GM12891 (cell line): ENCODE measurements around the gene RAB19. TPM values are rescaled to one million over a fixed set of nuclear protein-coding genes. Genes with fewer than 3 reads are reported as not detected.

Source experiments
- DNase-seq: peaks from one replicate; pipeline ENCODE4 v3.0.0; 2011; ENCODE audit warnings: low spot score; ENCODE audit not compliant: insufficient read length
- FAIRE-seq: peaks from 2 replicates; lab custom pipeline; 2011; peaks lifted over from hg19 to GRCh38; lab: Jason Lieb, UNC
- PAX5 ChIP-seq: IDR thresholded peaks from 2 replicates; pipeline ENCODE4 v1.6.1; 2011; ENCODE audit warnings: low read length, moderate library complexity, mild to moderate bottlenecking; ENCODE audit not compliant: insufficient read depth, severe bottlenecking
- POLR2A ChIP-seq: IDR thresholded peaks from 2 replicates; pipeline ENCODE4 v1.6.1; 2011; ENCODE audit warnings: low read depth, low read length, control low read depth
- POLR2AphosphoS5 ChIP-seq: IDR thresholded peaks from 2 replicates; pipeline ENCODE4 v1.6.1; 2011; ENCODE audit warnings: low read depth, low read length, control low read depth
- POU2F2 ChIP-seq: IDR thresholded peaks from 2 replicates; pipeline ENCODE4 v1.6.1; 2011; ENCODE audit warnings: low read depth, mild to moderate bottlenecking, control low read depth, low read length, moderate library complexity
- SPI1 ChIP-seq: IDR thresholded peaks from 2 replicates; pipeline ENCODE4 v1.6.1; 2011; ENCODE audit warnings: low read depth, low read length, control low read depth
- TAF1 ChIP-seq: IDR thresholded peaks from 2 replicates; pipeline ENCODE4 v1.6.1; 2011; ENCODE audit warnings: low read depth, low read length, control low read depth
- polyA plus RNA-seq: library from polyadenylated mRNA; unstranded; fragments of >200 nt; gene quantifications from one replicate; pipeline ENCODE4 v1.2.1, GENCODE V29; 2012; ENCODE audit warnings: low read depth, missing spikeins, inconsistent platforms; ENCODE audit not compliant: missing spikeins

RAB19 gene, protein sequence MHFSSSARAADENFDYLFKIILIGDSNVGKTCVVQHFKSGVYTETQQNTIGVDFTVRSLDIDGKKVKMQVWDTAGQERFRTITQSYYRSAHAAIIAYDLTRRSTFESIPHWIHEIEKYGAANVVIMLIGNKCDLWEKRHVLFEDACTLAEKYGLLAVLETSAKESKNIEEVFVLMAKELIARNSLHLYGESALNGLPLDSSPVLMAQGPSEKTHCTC
- 0.33 TPM for polyA plus RNA-seq

DNA sequence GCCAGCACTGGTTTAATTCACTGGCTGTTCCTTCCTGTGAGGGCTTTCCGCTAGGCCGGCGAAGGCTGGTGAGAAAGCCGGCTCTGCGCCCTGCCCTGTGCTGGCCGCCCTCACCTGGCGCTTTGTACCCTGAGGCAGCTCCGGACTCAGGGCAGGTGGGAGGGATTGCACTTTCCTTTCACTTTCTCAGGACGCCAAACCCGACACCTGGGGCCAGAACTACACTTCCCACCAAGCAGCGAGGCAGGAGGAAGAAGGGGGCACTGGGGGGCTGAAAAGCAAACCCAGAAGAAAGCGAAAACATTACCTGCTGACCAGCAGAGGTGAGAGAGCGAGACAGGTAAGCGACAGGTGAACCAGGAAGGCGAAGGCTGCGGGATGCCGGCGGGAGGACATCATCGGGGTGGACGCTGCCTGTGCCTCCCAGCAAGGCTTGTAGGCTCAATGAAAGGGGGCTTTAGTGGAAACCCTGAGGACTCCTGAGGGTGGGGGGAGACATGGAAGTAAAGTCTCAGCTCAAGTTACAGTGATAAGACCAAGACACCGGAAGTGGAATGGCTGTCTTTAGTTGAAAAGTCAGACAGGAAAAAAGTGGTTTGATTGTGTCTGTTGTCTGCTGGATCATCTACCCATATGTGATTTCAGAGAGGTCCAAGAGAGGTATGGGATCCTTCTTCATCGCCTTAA is at the start of gene RAB19:
RAB19 (plus strand) TSS at position 181 of the 687 bp plus-strand sequence. CDS start 3,589 bp downstream, outside the sequence.
- FAIRE-seq (no peak), DNase-seq (no peak)
- TF ChIP-seq PAX5, result no peak
- TF ChIP-seq POLR2A, result no peak
- no peak for TF ChIP-seq POU2F2
- no peak for TF ChIP-seq POLR2AphosphoS5
- no peak for TF ChIP-seq SPI1
- TF ChIP-seq TAF1, result no peak

GRCh38 chr7:140358024-140358411 is 45.8 kb upstream of the RAB19 start:
- TF ChIP-seq POLR2A (no peak), PAX5 (no peak), POU2F2 (no peak), SPI1 (no peak), TAF1 (no peak), POLR2AphosphoS5 (no peak)
- no peak for DNase-seq
- FAIRE-seq, result no peak

DNA sequence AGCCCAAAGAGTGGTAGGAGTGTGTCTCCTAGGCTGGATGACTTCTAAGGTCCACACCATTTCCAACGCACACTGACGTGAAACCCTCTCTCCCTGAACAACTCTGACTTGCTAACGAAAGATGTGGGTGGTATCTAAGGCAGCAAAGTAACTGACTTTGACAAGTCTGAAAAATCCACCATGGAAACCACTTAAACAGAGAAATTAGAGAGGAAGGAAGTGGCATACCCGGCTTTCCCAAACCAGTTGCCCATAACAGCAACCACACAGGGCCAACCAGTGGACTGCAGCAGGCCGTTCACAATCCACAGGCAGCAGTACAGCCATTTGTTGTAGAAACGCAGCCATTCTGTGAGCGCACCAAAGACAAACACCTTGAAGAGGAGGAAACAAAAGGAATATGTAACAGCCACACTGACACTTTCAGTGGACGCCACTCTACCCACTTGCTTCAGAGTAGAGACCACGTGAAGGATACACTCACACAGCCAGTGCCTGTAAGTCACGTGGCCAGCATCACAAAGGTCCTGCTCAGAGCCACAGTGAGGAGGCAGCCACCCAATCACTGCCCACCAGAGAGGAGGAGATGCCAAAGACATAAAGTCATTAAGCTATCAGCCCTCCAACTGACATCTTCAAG is 45.3 kb upstream of the RAB19 start:
- FAIRE-seq, result peak; percentile 43
- no peak for TF ChIP-seq POLR2A
- no peak for TF ChIP-seq TAF1
- no peak for TF ChIP-seq PAX5
- no peak for TF ChIP-seq POLR2AphosphoS5
- DNase-seq, result no peak

GRCh38 chr7:140360697-140361229 is 43.1 kb upstream of the RAB19 start:
- no peak for DNase-seq
- TF ChIP-seq POLR2A (no peak), PAX5 (no peak), SPI1 (no peak), POLR2AphosphoS5 (no peak), POU2F2 (no peak), TAF1 (no peak)
- no peak for FAIRE-seq

GRCh38 chr7:140364819-140365218 is 39.0 kb upstream of the RAB19 start:
- DNase-seq, result no peak
- no peak for TF ChIP-seq PAX5
- 0 out of 2 replicates have a peak, but pooled peaks have one; percentile 28 for TF ChIP-seq SPI1
- peak; percentile 33 for FAIRE-seq

DNA sequence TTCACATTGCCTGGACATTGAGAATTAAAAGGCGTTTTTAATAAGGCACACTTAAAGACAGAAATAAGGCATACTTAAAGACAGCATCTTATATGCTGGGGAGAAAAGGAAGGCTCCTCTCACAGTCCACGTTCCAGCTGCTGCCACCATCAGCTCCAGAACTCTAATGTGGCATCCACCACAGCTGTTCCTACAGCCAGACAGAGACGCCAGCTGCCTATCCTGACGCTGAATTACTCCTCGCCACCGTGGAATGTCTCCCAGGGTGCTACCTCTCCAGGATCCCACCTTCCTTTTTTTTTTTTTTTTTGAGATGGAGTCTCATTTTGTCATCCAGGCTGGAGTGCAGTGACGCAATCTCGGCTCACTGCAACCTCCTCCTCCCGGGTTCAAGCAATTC is 36.3 kb upstream of the RAB19 start:
- no peak for DNase-seq
- no peak for TF ChIP-seq POLR2A
- TF ChIP-seq PAX5, result no peak
- no peak for TF ChIP-seq POU2F2
- TF ChIP-seq POLR2AphosphoS5, result no peak
- TF ChIP-seq SPI1, result no peak
- no peak for TF ChIP-seq TAF1
- no peak for FAIRE-seq

- no peak for FAIRE-seq
- TF ChIP-seq SPI1 (no peak), POLR2A (no peak), POLR2AphosphoS5 (no peak), PAX5 (no peak), POU2F2 (no peak), TAF1 (no peak)
- no peak for DNase-seq
Measured at GRCh38 chr7:140369294-140369693, 34.6 kb upstream of the RAB19 start.

DNA sequence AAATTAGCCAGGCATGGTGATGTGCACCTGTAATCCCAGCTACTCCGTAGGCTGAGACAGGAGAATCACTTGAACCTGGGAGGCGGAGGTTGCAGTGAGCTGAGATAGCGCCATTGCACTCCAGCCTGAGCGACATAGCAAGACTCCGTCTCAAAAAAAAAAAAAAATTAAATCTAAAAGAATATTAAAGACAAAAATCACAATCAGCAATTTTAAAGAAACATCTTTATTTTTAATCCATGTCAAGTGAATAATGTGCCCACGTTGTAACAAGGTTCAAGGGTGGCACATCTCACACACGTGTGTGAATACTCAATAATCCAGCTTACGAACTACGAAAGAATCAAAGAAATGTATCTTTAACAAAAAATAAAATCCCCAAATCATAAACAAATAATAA is 28.5 kb upstream of the RAB19 start:
- FAIRE-seq, result no peak
- no peak for DNase-seq
- TF ChIP-seq POU2F2 (no peak), TAF1 (no peak), SPI1 (no peak)

DNA sequence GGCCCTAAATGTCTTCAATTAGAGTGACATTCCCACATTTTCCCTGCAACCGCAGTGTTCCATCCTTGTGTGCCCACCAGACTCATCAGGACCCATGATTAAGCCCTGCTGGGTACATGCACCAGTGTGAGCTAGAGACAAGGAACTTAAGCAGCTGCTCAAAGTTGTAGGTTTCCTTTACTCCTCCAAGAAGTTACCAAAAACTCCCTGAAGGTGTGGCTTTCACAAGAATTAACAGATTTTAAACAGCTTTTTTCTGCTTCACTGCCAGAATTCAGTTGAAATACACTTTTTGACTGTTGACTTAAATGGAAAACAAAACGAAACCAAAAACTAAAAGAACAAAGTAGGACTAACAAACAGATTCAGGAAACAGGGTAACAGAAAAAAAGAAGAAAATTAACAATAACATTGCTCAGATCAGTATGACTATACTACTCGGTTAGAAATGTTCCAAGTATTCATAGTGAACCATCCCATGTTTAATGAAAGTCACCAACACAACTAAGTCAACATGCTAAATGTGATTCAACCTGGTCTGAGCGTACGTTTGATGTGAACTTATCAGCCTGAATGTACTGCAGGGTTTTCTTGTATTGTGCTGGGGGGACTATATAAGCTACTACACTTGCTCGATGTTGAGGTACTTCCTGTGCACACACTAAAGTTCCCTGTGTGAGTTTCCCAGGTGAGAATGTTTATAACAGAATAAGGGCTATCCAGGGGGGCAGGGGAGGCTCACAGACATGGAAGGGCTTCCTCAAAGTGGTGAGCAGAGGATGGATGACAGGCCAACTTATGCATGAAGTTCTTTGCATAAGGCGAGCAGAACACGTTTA is 27.7 kb upstream of the RAB19 start:
- no peak for FAIRE-seq
- no peak for DNase-seq
- no peak for TF ChIP-seq POLR2A
- no peak for TF ChIP-seq TAF1
- TF ChIP-seq SPI1, result no peak
- no peak for TF ChIP-seq POU2F2
- TF ChIP-seq PAX5, result no peak
- no peak for TF ChIP-seq POLR2AphosphoS5
